CD4-positive, alpha-beta T cell treated with Interleukin-6 for 4 hours (primary cell): Measurements from ENCODE around the gene AFF4.
"Not testable (repeated sequence)": the region's sequence is repeated elsewhere in the genome, so short reads cannot be mapped to it uniquely, and the experiment has no call there.

ENCODE experiments used
- DNase-seq: peaks from one replicate; pipeline ENCODE4 v3.0.0-alpha.2; 2020; ENCODE audit warnings: mixed read lengths

The AFF4 gene, protein sequence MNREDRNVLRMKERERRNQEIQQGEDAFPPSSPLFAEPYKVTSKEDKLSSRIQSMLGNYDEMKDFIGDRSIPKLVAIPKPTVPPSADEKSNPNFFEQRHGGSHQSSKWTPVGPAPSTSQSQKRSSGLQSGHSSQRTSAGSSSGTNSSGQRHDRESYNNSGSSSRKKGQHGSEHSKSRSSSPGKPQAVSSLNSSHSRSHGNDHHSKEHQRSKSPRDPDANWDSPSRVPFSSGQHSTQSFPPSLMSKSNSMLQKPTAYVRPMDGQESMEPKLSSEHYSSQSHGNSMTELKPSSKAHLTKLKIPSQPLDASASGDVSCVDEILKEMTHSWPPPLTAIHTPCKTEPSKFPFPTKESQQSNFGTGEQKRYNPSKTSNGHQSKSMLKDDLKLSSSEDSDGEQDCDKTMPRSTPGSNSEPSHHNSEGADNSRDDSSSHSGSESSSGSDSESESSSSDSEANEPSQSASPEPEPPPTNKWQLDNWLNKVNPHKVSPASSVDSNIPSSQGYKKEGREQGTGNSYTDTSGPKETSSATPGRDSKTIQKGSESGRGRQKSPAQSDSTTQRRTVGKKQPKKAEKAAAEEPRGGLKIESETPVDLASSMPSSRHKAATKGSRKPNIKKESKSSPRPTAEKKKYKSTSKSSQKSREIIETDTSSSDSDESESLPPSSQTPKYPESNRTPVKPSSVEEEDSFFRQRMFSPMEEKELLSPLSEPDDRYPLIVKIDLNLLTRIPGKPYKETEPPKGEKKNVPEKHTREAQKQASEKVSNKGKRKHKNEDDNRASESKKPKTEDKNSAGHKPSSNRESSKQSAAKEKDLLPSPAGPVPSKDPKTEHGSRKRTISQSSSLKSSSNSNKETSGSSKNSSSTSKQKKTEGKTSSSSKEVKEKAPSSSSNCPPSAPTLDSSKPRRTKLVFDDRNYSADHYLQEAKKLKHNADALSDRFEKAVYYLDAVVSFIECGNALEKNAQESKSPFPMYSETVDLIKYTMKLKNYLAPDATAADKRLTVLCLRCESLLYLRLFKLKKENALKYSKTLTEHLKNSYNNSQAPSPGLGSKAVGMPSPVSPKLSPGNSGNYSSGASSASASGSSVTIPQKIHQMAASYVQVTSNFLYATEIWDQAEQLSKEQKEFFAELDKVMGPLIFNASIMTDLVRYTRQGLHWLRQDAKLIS

GRCh38 chr5:132963171-132964104, at the start of gene AFF4:
TSS of gene AFF4 (minus strand) at chr5:132963634. CDS start at chr5:132937189, 26,445 bp downstream.
- DNase-seq: peak; percentile 89

DNA sequence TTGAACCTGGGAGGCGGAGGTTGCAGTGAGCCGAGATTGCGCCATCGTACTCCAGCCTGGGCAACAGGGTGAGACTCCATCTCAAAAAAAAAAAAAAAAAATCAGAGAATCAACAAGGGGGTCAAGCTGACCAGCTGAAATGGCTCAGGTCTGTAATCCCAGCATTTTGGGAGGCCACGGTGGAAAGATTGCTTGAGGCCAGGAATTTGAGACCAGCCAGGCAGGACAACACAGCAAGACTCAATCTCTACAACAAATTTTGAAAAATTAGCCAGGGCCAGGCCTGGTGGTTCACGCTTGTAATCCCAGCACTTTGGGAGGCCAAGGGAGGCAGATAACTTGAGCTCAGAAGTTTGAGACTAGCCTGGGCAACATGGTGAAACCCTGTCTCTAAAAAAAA, 45.0 kb upstream of the AFF4 start:
- DNase-seq: not testable (repeated sequence)

GRCh38 chr5:133006653-133007052, 43.2 kb upstream of the AFF4 start:
- no peak for DNase-seq

GRCh38 chr5:132999246-132999645, 35.8 kb upstream of the AFF4 start:
- DNase-seq: no peak

DNA sequence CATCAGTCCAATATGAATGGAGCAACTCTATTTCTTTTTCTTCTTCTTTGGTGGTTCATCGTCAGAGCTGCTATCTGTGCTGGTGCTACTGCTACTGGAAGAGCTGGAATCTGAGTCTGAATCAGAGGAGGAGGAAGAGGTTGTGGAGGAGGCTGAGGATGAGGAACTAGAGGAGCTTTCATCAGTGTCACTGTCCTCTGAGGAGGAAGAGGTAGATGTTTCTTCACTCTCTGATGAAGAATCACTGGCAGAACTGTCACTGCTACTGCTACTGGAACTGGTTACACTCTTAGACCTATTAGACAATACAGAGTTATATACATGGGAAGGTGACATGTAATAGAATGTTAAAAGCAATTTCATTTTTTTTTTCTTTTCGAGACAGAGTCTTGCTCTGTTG, 35.1 kb upstream of the AFF4 start:
- no peak for DNase-seq

DNA sequence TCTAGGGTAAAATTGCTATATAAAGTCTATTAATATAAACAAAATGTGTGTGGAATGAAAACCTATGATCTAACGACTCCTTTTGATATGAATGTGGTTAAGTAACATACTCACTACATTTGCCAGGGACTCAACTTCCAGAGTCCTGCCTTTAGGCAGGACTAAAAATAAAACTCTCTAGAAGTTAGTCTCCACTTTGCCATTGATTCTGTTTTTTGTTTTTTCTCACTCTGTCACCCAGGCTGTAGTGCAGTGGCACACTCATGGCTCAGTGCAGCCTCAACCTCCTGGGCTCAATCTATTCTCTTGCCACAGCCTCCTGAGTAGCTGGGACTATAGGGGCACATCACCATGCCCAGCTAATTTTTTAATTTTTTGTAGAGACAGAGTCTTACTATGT, 32.9 kb upstream of the AFF4 start:
- no peak for DNase-seq

GRCh38 chr5:132987531-132988408, 24.3 kb upstream of the AFF4 start:
- no peak for DNase-seq

DNA sequence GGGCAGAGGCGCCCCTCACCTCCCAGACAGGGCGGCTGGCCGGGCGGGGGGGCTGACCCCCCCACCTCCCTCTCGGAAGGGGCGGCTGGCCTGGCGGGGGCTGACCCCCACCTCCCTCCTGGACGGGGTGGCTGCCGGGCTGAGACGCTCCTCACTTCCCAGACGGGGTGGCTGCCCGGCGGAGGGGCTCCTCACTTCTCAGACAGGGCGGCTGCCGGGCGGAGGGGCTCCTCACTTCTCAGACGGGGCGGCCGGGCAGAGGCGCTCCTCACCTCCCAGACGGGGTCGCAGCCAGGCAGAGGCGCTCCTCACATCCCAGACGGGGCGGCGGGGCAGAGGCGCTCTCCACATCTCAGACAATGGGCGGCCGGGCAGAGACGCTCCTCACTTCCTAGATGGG, 19.5 kb upstream of the AFF4 start:
- not testable (repeated sequence) for DNase-seq

- no peak for DNase-seq
Measured at GRCh38 chr5:132981288-132981687, 17.9 kb upstream of the AFF4 start.

GRCh38 chr5:132979976-132980375, 16.5 kb upstream of the AFF4 start:
- DNase-seq: no peak

DNA sequence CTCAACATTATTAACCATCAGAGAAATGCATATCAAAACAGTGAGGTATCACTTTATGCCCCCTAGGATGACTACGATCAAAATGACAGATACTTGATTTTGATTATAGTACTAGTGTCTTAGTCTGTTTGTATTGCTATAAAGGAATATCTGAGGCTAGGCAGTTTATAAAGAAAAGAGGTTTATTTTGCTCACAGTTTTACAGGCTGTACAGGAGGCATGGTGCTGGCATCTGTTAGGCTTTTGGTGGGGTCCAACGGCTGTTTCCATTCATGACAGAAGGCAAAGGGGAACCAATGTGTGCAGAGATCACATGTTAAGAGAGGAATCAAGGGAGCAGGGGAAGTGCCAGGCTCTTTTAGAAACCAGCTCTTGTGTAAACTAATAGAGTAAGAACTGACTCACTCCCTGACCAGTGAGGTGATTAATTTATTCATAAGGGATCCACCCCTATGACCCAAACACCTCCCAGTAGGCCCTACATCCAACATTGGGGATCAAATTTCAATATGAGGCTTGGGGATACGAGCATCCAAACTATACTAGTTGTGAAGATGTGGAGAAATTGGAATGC, 16.0 kb upstream of the AFF4 start:
- no peak for DNase-seq

GRCh38 chr5:132976852-132977251, 13.4 kb upstream of the AFF4 start:
- DNase-seq: no peak

- not testable (repeated sequence) for DNase-seq
Measured at GRCh38 chr5:132972436-132972828, 9.0 kb upstream of the AFF4 start.

- no peak for DNase-seq
Measured at GRCh38 chr5:132971483-132972435, 8.3 kb upstream of the AFF4 start.

DNA sequence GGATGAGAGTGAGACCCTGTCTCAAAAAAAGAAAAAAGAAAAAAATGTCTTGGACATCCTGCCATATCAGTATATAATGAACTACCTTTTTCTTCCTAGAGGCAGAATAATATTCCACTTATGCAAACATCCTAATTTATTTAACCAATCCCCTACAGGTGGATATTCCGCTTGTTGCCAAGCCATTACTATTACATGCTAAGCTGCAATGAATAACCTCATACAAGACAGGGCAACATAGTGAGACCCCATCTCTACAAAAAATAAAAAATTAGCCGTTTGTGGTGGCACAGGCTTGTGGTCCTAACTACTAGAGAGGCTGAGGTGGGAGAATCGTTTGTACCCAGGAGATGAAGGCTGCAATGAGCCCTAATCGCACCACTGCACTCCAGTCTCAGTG, 1.7 kb upstream of the AFF4 start:
- DNase-seq: no peak

- DNase-seq: no peak
Measured at GRCh38 chr5:132962429-132963021, 909 bp downstream of the AFF4 start.

DNA sequence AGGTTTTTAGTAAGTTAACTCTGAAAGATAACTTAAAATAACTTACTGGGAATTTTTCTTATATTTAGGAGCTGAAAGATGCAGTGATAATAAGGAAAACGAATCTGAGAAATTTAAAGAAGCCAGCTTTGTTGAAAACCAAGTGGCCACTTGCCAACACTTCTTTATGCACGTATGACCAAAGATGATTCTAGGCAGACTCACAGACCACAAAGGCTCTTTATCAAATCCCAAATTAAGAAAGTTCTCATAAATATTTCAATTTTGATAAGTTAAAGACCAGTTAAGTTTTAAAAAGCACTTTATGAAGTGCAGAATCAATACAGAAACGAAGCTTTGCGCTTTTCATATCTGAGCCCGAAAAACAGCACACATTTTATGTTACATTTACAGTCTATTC, 1.5 kb downstream of the AFF4 start:
- DNase-seq: no peak

DNA sequence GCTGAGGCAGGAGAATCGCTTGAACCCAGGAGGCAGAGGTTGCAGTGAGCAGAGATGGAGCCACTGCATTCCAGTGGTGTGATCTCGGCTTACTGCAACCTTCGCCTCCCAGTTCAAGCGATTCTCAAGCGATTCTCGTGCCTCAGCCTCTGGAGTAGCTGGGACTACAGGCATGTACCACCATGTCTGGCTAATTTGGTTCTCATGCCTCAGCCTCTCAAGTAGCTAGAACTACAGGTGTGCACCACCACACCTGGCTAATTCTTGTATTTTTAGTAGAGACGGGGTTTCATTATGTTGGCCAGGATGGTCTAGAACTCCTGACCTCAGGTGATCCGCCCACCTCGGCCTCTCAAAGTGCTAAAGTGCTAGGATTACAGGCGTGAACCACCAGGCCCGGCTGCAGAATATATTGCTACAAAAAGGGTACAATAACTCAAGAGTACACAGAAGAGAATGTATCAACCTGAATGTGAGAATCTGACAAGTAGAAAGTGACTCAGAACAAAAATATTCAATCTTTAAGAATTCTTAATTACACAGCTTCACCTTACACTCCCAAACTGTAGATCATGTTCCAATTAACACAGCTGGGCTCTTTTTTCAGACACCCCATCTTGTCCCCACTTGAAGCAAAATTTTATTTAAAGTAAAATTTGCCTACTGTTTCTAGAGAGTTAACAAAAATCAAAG, 2.2 kb downstream of the AFF4 start:
- DNase-seq: not testable (repeated sequence)
